GM18858 (cell line): ENCODE data around the gene OTOG.

Experiments used
- ATAC-seq: cut with Tn5 transposase; IDR thresholded peaks from one replicate; pipeline ENCODE4 v1.9.1; 2021; ENCODE audit not compliant: unreplicated experiment

The OTOG gene

GRCh38 chr11:17691976-17692375 lies 144.9 kb downstream of the OTOG start:
- ATAC-seq: no peak

- ATAC-seq: no peak
These were observed 145.9 kb downstream of the OTOG start for GRCh38 chr11:17692931-17693330.

- ATAC-seq: no peak
These were observed 146.5 kb downstream of the OTOG start for GRCh38 chr11:17693531-17693930.

- ATAC-seq: no peak
These were observed 147.5 kb downstream of the OTOG start for GRCh38 chr11:17694494-17695110.

- ATAC-seq: no peak
These were observed 148.7 kb downstream of the OTOG start for GRCh38 chr11:17695454-17696441.

GRCh38 chr11:17696741-17697140 lies 149.7 kb downstream of the OTOG start:
- no peak for ATAC-seq
